ENCODE measurements around the gene SLC12A1. TPM values are rescaled to one million over a fixed set of nuclear protein-coding genes. Genes with fewer than 3 reads are reported as not detected.

The SLC12A1 gene
- total and polyA plus RNA-seq, 2 experiments from 2014 or later = 0.57 to 0.59 TPM

GRCh38 chr15:48191574-48192225 lies 14.4 kb upstream of the SLC12A1 start, which contains the start of gene CTXN2:
TSS of gene CTXN2 (plus strand) at chr15:48191665. CDS start at chr15:48201301, 9,636 bp downstream.
- no peaks in the 10 kb centered on the region for H4K20me1 ChIP-seq (replicated peaks; ENCODE audit: insufficient read depth)
- peak within 1 kb of the TSS; percentile 81; the same call in 1 of the 2 replicates for H2AFZ ChIP-seq
- H3K4me1 ChIP-seq (ENCODE audit: insufficient read depth) = no peaks in the 10 kb centered on the region
- peak within 1 kb of the TSS; percentile 75 for H3K4me2 ChIP-seq
- H3K36me3 ChIP-seq (ENCODE audit: insufficient read depth) = no peaks in the 10 kb centered on the region
- no peaks in the 10 kb centered on the region for H3K79me2 ChIP-seq (replicated peaks; ENCODE audit: insufficient read depth)
- no peaks in the 10 kb centered on the region for H3K9me2 ChIP-seq (ENCODE audit: insufficient read depth)
- H3K27me3 Mint-ChIP-seq (ENCODE audit: insufficient read depth, low read depth, poor library complexity) = peaks cover 9% of the 10 kb centered on the region
- H3K27me3 ChIP-seq (ENCODE audit: insufficient read depth) = peaks cover 27% of the 10 kb centered on the region
- H3F3A ChIP-seq (replicated peaks; ENCODE audit: low read depth) = no peaks in the 10 kb centered on the region
- TF ChIP-seq REST (IDR thresholded peaks at IDR 0.05; ENCODE audit: unreplicated experiment) = peak; percentile 18
- TF ChIP-seq ETS1 (IDR thresholded peaks at IDR 0.05) = no peak
- no peak for TF ChIP-seq ZNF114 (CRISPR knock-in tag; IDR thresholded peaks at IDR 0.05)
- ATAC-seq = peak; percentile 79
- no peak within 1 kb of the TSS for H3K27ac ChIP-seq (ENCODE audit: low read depth)
- H3K4me3 ChIP-seq = peak within 1 kb of the TSS; percentile 69
- peak within 1 kb of the TSS; percentile 85 for H3K4me3 Mint-ChIP-seq
- no peak within 1 kb of the TSS for H3K27ac Mint-ChIP-seq
- H3K36me3 Mint-ChIP-seq (ENCODE audit: low read depth) = no peaks in the 10 kb centered on the region
- peaks cover 9% of the 10 kb centered on the region; the same call in 2 of the 3 replicates for H3K4me1 Mint-ChIP-seq
- H3K9me3 Mint-ChIP-seq = no peaks in the 10 kb centered on the region
- DNase-seq (ENCODE audit: low spot score) = peak; percentile 63

- no peaks in the 10 kb centered on the region for H4K20me1 ChIP-seq (replicated peaks; ENCODE audit: insufficient read depth)
- Mint-ChIP-seq H3K4me1 (peaks cover 8% of the 10 kb centered on the region), H3K4me3 (no peak overlapping the region), H3K36me3 (ENCODE audit: low read depth) (no peaks in the 10 kb centered on the region), H3K9me3 (no peaks in the 10 kb centered on the region), H3K27me3 (ENCODE audit: insufficient read depth, low read depth, poor library complexity) (peaks cover 4% of the 10 kb centered on the region), H3K27ac (no peak overlapping the region)
- DNase-seq (ENCODE audit: low spot score) (peak; percentile 39), ATAC-seq (peak; percentile 80)
- H3K27ac ChIP-seq (ENCODE audit: low read depth) = no peak overlapping the region
- no peak overlapping the region for H3K4me3 ChIP-seq
- H3K79me2 ChIP-seq (replicated peaks; ENCODE audit: insufficient read depth) = no peaks in the 10 kb centered on the region
- H3K36me3 ChIP-seq (ENCODE audit: insufficient read depth) = no peaks in the 10 kb centered on the region
- H2AFZ ChIP-seq = no peak overlapping the region
- H3K27me3 ChIP-seq (ENCODE audit: insufficient read depth) = no peaks in the 10 kb centered on the region
- H3K4me1 ChIP-seq (ENCODE audit: insufficient read depth) = peaks cover 11% of the 10 kb centered on the region; the same call in 1 of the 2 replicates
- H3K4me2 ChIP-seq = no peak overlapping the region
- H3K9me2 ChIP-seq (ENCODE audit: insufficient read depth) = peaks cover 11% of the 10 kb centered on the region; the same call in 1 of the 2 replicates
- no peaks in the 10 kb centered on the region for H3F3A ChIP-seq (replicated peaks; ENCODE audit: low read depth)
- TF ChIP-seq ZNF462 (CRISPR knock-in tag; IDR thresholded peaks at IDR 0.05) (no peak), CTCF (conservative IDR thresholded peaks at IDR 0.05; ENCODE audit: low read depth in 2 of 2) (no peak), STAT1 (IDR thresholded peaks at IDR 0.05; ENCODE audit: unreplicated experiment) (no peak), CREB1 (CRISPR knock-in tag; IDR thresholded peaks at IDR 0.05; ENCODE audit: low read depth) (no peak), NANOG (IDR thresholded peaks at IDR 0.05; ENCODE audit: borderline replicate concordance) (no peak)
Observed at GRCh38 chr15:48202068-48202467, 4.0 kb upstream of the SLC12A1 start.

Data from GM23338 (cell line).